Endothelial cell of umbilical vein (primary cell): ENCODE results near the gene PDAP1. TPM values are rescaled to one million over a fixed set of nuclear protein-coding genes. Genes with fewer than 3 reads are reported as not detected.
A peak's percentile ranks its signal among the peaks of the same experiment; 100 is the strongest.
"Not testable (repeated sequence)": the region's sequence is repeated elsewhere in the genome, so short reads cannot be mapped to it uniquely, and the experiment has no call there.

Source experiments
- BruUV-seq: library from RNA; stranded (reverse); fragments of 400-500 nt; replicated peaks from 2 replicates; lab custom pipeline; 2021; lab: Mats Ljungman, UMichigan
- CTCF ChIA-PET: fragments of 300-600, 350-600 bp; sonication (Branson Sonifier 250); formaldehyde crosslinking; loops from one replicate; lab custom pipeline; 2021; ENCODE audit warnings: antibody characterized with exemption, inconsistent platforms; lab: Charles Lee
- POLR2A ChIA-PET: fragments of 300-600, 350-600 bp; sonication (Branson Sonifier 250); formaldehyde crosslinking; loops from one replicate; lab custom pipeline; 2021; ENCODE audit warnings: antibody characterized with exemption, inconsistent platforms; lab: Charles Lee
- DNase-seq: peaks from one replicate; pipeline ENCODE4 v3.0.0-alpha.2; 2011; ENCODE audit warnings: low read depth, low spot score
- FAIRE-seq: peaks from 2 replicates; lab custom pipeline; 2011; peaks lifted over from hg19 to GRCh38; lab: Jason Lieb, UNC
- H2AFZ ChIP-seq: 2 replicates; pipeline ENCODE4 v1.6.0; 2012; ENCODE audit warnings: low read depth, low read length, control low read depth, inconsistent platforms
- H3K27ac ChIP-seq: 2 replicates; pipeline ENCODE4 v1.5.1; 2011; ENCODE audit warnings: low read depth, mild to moderate bottlenecking, control low read depth, low read length, moderate library complexity; ENCODE audit not compliant: insufficient read depth
- H3K27me3 ChIP-seq, 2 experiments: 2 replicates each; pipeline versions ENCODE4 v1.6.0 to v1.6.1; 2011; ENCODE audit warnings: low read length in 2 of 2, mixed read lengths in 1 of 2; ENCODE audit not compliant: control insufficient read depth in 2 of 2, insufficient read depth in 2 of 2
- H3K36me3 ChIP-seq, 2 experiments: 2 replicates in 1 of 2; 3 replicates in 1 of 2; pipeline ENCODE4 v1.5.1; 2011; ENCODE audit warnings: low read length in 2 of 2, mild to moderate bottlenecking in 1 of 2, moderate library complexity in 1 of 2; ENCODE audit not compliant: control insufficient read depth in 2 of 2, insufficient read depth in 2 of 2; ENCODE audit errors: extremely low read depth in 1 of 2
- H3K4me1 ChIP-seq: 3 replicates; pipeline ENCODE4 v1.5.1; 2011; ENCODE audit warnings: mild to moderate bottlenecking, low read length; ENCODE audit not compliant: control insufficient read depth, insufficient read depth; ENCODE audit errors: extremely low read depth
- H3K4me2 ChIP-seq: 2 replicates; pipeline ENCODE4 v1.6.1; 2011; ENCODE audit warnings: low read length, control low read depth, mixed read lengths; ENCODE audit not compliant: insufficient read depth
- H3K4me3 ChIP-seq, 3 experiments: fragments of 200-600 bp in 1 of 3; sonication (generic), shearing (Covaris generic) in 1 of 3; replicated peaks in 1 of 3; 2 replicates each; pipeline ENCODE4 v1.5.1; 2011 to 2016; ENCODE audit warnings: control low read depth in 3 of 3, low read length in 3 of 3, mild to moderate bottlenecking in 2 of 3, inconsistent platforms in 1 of 3, low read depth in 1 of 3, moderate library complexity in 1 of 3; ENCODE audit not compliant: insufficient read depth in 1 of 3
- H3K79me2 ChIP-seq: 2 replicates; pipeline ENCODE4 v1.6.0; 2012; ENCODE audit warnings: low read length, inconsistent platforms; ENCODE audit not compliant: control insufficient read depth, insufficient read depth
- H3K9ac ChIP-seq: replicated peaks from 2 replicates; pipeline ENCODE3; 2011; ENCODE audit warnings: low read length, control low read depth; ENCODE audit not compliant: insufficient read depth; ENCODE audit errors: extremely low read depth
- H3K9me1 ChIP-seq: replicated peaks from 3 replicates; pipeline ENCODE4 v1.6.0; 2011; ENCODE audit warnings: mild to moderate bottlenecking, low read length; ENCODE audit not compliant: control insufficient read depth, insufficient read depth; ENCODE audit errors: extremely low read depth
- H3K9me3 ChIP-seq: replicated peaks from 2 replicates; pipeline ENCODE4 v1.5.1; 2012; ENCODE audit warnings: low read length, inconsistent platforms; ENCODE audit not compliant: control insufficient read depth, insufficient read depth
- H4K20me1 ChIP-seq: replicated peaks from 2 replicates; pipeline ENCODE3; 2011; ENCODE audit warnings: mild to moderate bottlenecking, low read length; ENCODE audit not compliant: control insufficient read depth, insufficient read depth; ENCODE audit errors: extremely low read depth
- EZH2 ChIP-seq: IDR thresholded peaks from 2 replicates; pipeline ENCODE4 v1.6.1; 2012; ENCODE audit warnings: borderline replicate concordance, low read depth, mild to moderate bottlenecking, moderate library complexity, low read length, inconsistent platforms; ENCODE audit not compliant: severe bottlenecking
- GATA2 ChIP-seq: IDR thresholded peaks from 2 replicates; pipeline ENCODE4 v1.7.0; 2011; ENCODE audit warnings: low read depth, mild to moderate bottlenecking, moderate library complexity, mixed read lengths, low read length; ENCODE audit not compliant: insufficient read length, insufficient read depth
- JUN ChIP-seq: IDR thresholded peaks from 2 replicates; pipeline ENCODE4 v1.6.1; 2011; ENCODE audit warnings: borderline replicate concordance, low read depth; ENCODE audit not compliant: insufficient read length, insufficient read depth
- MYC ChIP-seq: IDR thresholded peaks from one replicate; pipeline ENCODE4 v1.6.1; 2011; ENCODE audit warnings: mild to moderate bottlenecking, low read depth, low read length
- POLR2A ChIP-seq: IDR thresholded peaks from 2 replicates; pipeline ENCODE4 v1.6.1; 2012; ENCODE audit warnings: low read depth, mild to moderate bottlenecking, control low read depth, low read length
- dilution Hi-C: fragments of 300-500 bp; cut with MboI; formaldehyde crosslinking; loops from one replicate; pipeline ENCODE4 v1.15.0; 2019; ENCODE audit warnings: low sequenced_read_pairs; ENCODE audit not compliant: extremely low pct_ligation_motif_present
- intact Hi-C: fragments of 100-400 bp; cut with micrococcal nuclease; formaldehyde crosslinking; loops from one replicate; pipeline ENCODE4 v1.10.0; 2022
- polyA plus RNA-seq, 4 experiments: library from polyadenylated mRNA; depleted of rRNA in 3 of 4; stranded (reverse) in 3 of 4; unstranded in 1 of 4; fragments of >200 nt; gene quantifications; 2 replicates each; pipeline versions ENCODE4 v1.2.1 to v1.2.3, GENCODE V29; 2011 to 2012; ENCODE audit warnings: missing spikeins in 1 of 4
- total RNA-seq: library from RNA; stranded (reverse); gene quantifications from 2 replicates; pipeline ENCODE4 v1.2.3, GENCODE V29; 2021
- TF ChIP-seq, protein P1 (sequence below), 2 donors: IDR thresholded peaks; 1 replicate in 1 of 2; 2 replicates in 1 of 2; pipeline ENCODE4 v1.5.1; 2011; ENCODE audit warnings: low read length in 2 of 2, mild to moderate bottlenecking in 2 of 2, moderate library complexity in 2 of 2, control low read depth in 1 of 2, inconsistent platforms in 1 of 2, low read depth in 1 of 2; ENCODE audit not compliant: insufficient read depth in 1 of 2; ENCODE audit errors: extremely low read depth in 1 of 2
- TF ChIP-seq, protein P2 (sequence below): IDR thresholded peaks from 2 replicates; pipeline ENCODE4 v1.6.1; 2011; ENCODE audit not compliant: insufficient read depth, insufficient read length

PDAP1 gene
- total and polyA plus RNA-seq, 2 donors (not counting 3 experiments of a cell fraction or from before 2014, with no cell fraction given), result 32.6 to 150 TPM

DNA sequence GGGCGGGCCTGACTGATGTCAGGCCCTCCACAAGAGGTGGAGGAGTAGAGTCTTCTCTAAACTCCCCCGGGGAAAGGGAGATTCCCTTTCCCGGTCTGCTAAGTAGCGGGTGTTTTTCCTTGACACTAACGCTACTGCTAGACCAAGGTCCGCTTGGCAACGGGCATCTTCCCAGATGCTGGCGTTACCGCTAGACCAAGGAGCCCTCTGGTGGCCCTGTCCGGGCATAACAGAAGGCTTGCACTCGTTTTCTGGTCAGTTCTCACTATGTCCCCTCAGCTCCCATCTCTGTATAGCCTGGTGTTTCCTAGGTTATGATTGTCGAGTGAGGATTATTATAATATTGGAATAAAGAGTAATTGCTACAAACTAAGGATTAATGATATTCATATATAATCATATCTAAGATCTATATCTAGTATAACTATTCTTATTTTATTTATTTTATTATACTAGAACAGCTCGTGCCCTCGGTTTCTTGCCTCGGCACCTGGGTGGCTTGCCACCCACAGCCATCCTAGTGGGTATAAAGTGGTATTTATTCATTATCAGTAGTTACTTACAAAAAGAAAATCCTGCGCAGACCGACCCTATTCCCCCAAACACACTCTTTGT, 7.2 kb upstream of the PDAP1 start:
- H3K9me3 ChIP-seq, BruUV-seq, H3K79me2 ChIP-seq, H4K20me1 ChIP-seq, H3K4me1 ChIP-seq, H3K4me3 ChIP-seq, dilution Hi-C loops, H3K27me3 ChIP-seq, H3K9me1 ChIP-seq, H3K9ac ChIP-seq, H2AFZ ChIP-seq, H3K4me2 ChIP-seq, H3K27ac ChIP-seq: not testable (repeated sequence)
- TF ChIP-seq, protein P1, sequence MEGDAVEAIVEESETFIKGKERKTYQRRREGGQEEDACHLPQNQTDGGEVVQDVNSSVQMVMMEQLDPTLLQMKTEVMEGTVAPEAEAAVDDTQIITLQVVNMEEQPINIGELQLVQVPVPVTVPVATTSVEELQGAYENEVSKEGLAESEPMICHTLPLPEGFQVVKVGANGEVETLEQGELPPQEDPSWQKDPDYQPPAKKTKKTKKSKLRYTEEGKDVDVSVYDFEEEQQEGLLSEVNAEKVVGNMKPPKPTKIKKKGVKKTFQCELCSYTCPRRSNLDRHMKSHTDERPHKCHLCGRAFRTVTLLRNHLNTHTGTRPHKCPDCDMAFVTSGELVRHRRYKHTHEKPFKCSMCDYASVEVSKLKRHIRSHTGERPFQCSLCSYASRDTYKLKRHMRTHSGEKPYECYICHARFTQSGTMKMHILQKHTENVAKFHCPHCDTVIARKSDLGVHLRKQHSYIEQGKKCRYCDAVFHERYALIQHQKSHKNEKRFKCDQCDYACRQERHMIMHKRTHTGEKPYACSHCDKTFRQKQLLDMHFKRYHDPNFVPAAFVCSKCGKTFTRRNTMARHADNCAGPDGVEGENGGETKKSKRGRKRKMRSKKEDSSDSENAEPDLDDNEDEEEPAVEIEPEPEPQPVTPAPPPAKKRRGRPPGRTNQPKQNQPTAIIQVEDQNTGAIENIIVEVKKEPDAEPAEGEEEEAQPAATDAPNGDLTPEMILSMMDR (IDR thresholded peaks at IDR 0.05; ENCODE audit: extremely low read depth in 1 of 2, insufficient read depth in 1 of 2, low read depth in 1 of 2, low read length in 2 of 2), result peak; percentile 54 to 59
- intact Hi-C loops, result loop anchor here (1.0 kb wide), 1 partner anchor 50 kb away; no protein-coding TSS in a partner anchor
- ChIA-PET POLR2A (interaction anchor here (0.6 kb wide), 1 partner anchor 32 kb away, joined by 6 read pairs; no protein-coding TSS in a partner anchor), CTCF (interaction anchor here (0.6 to 1.2 kb wide), 6 partner anchors 23 to 56 kb away, joined by 3 to 4 read pairs (median 4); partner anchors contain the start of genes CPSF4 and PTCD1)
- DNase-seq (peak; percentile 57), FAIRE-seq (peak; percentile 80)
- H3K36me3 ChIP-seq, result peaks cover 10 to 39% of the 10 kb centered on the region in 2 experiments

DNA sequence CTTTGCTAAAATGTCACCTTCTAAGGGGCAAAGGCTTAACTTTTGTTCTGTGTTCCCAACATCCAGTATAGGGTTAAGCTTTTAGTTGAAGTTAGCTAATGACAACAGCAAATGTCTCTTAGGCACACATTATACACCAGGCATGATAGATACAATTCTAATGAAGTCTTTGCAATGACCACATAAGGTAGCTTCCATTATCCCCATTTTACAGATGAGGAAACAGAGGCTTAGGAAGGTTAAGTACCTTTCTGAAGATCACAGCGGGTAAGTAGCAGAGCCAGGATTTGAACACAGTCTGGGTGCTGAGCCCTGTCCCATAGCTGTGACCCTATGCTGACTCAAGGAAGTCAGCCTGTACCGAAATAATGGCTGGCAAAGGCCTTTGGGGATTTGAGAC, 2.2 kb upstream of the PDAP1 start:
- Histone ChIP-seq H3K36me3 (peaks cover 9 to 10% of the 10 kb centered on the region in 2 experiments), H3K9me1 (no peaks in the 10 kb centered on the region), H3K4me3 (no peak overlapping the region), H4K20me1 (peaks cover 3% of the 10 kb centered on the region), H2AFZ (no peak overlapping the region), H3K4me2 (no peak overlapping the region), H3K4me1 (peaks cover 21% of the 10 kb centered on the region), H3K9ac (no peak overlapping the region), H3K79me2 (peaks cover 50% of the 10 kb centered on the region), H3K27me3 (no peaks in the 10 kb centered on the region), H3K27ac (no peak overlapping the region), H3K9me3 (no peaks in the 10 kb centered on the region)
- TF ChIP-seq EZH2, result no peak
- no peak for TF ChIP-seq JUN
- TF ChIP-seq, protein P2, sequence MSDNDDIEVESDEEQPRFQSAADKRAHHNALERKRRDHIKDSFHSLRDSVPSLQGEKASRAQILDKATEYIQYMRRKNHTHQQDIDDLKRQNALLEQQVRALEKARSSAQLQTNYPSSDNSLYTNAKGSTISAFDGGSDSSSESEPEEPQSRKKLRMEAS, result no peak
- no peak for TF ChIP-seq MYC
- TF ChIP-seq GATA2, result no peak
- TF ChIP-seq, protein P1 (IDR thresholded peaks at IDR 0.05; ENCODE audit: extremely low read depth in 1 of 2, insufficient read depth in 1 of 2, low read depth in 1 of 2, low read length in 2 of 2), result no peak
- TF ChIP-seq POLR2A, result no peak
- DNase-seq (no peak), FAIRE-seq (no peak)
- dilution Hi-C loops, result no loop called here
- ChIA-PET POLR2A (no interaction called here), CTCF (no interaction called here)
- intact Hi-C loops, result no loop called here
- no TSS peak for BruUV-seq
